ENCODE data around the gene GATAD2A.

Gene GATAD2A

DNA sequence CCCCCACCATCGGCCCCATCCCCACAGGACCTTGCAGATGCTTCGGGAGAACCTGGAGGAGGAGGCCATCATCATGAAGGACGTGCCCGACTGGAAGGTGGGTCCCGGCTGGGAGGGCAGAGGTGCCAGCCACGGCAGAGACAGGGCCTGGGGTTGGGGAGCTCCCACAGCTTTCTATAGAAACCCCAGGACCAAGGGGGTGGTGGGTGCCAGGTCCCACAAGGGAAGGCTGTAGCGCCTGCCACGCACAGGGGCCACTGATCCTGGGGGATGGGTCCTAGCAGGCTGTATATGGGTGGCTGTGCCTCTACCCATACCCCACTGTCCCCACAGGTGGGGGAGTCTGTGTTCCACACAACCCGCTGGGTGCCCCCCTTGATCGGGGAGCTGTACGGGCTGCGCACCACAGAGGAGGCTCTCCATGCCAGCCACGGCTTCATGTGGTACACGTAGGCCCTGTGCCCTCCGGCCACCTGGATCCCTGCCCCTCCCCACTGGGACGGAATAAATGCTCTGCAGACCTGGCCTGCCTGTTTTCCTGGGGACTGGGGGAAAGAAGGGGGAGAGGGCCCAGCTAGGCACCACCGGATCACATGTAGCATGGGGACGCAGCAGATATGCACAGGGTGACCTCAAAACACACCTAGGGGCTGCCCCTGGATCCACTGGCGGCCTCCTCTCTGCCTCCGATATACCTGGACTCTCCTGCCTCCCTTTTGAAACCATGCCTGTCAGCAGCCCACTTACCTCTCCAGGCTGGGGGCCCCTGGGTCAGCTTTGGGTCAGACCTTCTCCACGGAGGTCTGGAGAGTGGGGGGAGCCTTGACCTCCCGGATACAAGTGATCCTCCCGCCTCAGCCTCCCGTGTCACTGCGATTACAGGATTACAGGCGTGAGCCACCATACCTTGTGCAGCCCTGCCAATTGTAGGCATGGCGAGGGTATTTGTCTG is 122.5 kb downstream of the GATAD2A start:
- no peaks in the 10 kb centered on the region for H3K27me3 ChIP-seq (ENCODE audit: low read depth, low read length)
- H3K4me3 ChIP-seq (ENCODE audit: low read depth in 1 of 2, low read length in 2 of 2): no peak overlapping the region
- H3K36me3 ChIP-seq (ENCODE audit: control insufficient read depth in 1 of 2, insufficient read depth in 2 of 2, low read length in 2 of 2): peaks cover 4 to 31% of the 10 kb centered on the region in 2 donors
- H3K27ac ChIP-seq (ENCODE audit: low read length): no peak overlapping the region
- H3K4me1 ChIP-seq (ENCODE audit: control insufficient read depth in 1 of 2, insufficient read depth in 2 of 2, low read length in 2 of 2): peaks cover 0 to 14% of the 10 kb centered on the region in 2 donors
- no peaks in the 10 kb centered on the region for H3K9me3 ChIP-seq (ENCODE audit: control insufficient read depth in 1 of 2, low read length in 2 of 2)

DNA sequence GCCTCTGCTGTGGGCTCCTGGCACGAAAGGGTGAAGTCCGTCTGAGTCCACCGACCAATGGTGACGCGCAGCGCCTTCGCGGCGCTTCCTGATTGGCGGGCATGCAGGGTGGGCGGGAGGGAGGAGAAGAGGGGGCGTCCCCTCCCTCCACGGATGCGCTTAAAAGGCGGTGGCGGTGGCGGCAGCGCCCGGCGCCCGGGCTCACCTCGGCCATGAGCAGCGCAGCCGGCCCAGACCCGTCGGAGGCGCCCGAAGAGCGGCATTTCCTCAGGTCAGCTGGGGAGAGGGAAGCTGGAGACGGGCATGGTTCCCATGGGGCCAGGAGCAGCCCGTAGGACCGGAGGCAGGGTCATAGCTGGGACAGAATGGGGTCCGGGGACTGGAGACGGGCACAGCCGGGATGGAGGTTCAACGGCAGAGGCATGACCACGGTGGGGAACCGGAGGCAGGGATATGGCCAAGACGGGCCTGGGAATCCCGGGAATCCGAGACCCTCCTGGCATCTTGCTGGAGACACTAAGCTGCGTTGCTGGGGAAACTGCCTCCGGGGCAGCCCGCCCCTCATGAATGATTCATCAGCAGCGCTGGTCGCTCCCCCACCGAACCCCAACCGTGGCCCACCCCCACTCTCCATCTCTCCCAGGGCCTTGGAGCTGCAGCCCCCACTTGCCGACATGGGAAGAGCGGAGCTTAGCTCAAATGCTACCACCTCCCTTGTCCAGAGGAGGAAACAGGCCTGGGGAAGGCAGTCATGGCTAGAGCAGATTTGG is 123.4 kb downstream of the GATAD2A start, which contains the start of gene YJEFN3:
YJEFN3 (plus strand) TSS at position 191 of the 770 bp plus-strand sequence; CDS start at position 213, 22 bp downstream.
- H3K36me3 ChIP-seq (ENCODE audit: control insufficient read depth in 1 of 2, insufficient read depth in 2 of 2, low read length in 2 of 2): peaks cover 3 to 27% of the 10 kb centered on the region in 2 donors
- no peak within 1 kb of the TSS for H3K27ac ChIP-seq (ENCODE audit: low read length)
- H3K4me3 ChIP-seq (ENCODE audit: low read depth in 1 of 2, low read length in 2 of 2): no peak within 1 kb of the TSS
- no peaks in the 10 kb centered on the region for H3K9me3 ChIP-seq (ENCODE audit: control insufficient read depth in 1 of 2, low read length in 2 of 2)
- H3K4me1 ChIP-seq (ENCODE audit: control insufficient read depth in 1 of 2, insufficient read depth in 2 of 2, low read length in 2 of 2): peaks cover 0 to 14% of the 10 kb centered on the region in 2 donors
- H3K27me3 ChIP-seq (ENCODE audit: low read depth, low read length): no peaks in the 10 kb centered on the region

DNA sequence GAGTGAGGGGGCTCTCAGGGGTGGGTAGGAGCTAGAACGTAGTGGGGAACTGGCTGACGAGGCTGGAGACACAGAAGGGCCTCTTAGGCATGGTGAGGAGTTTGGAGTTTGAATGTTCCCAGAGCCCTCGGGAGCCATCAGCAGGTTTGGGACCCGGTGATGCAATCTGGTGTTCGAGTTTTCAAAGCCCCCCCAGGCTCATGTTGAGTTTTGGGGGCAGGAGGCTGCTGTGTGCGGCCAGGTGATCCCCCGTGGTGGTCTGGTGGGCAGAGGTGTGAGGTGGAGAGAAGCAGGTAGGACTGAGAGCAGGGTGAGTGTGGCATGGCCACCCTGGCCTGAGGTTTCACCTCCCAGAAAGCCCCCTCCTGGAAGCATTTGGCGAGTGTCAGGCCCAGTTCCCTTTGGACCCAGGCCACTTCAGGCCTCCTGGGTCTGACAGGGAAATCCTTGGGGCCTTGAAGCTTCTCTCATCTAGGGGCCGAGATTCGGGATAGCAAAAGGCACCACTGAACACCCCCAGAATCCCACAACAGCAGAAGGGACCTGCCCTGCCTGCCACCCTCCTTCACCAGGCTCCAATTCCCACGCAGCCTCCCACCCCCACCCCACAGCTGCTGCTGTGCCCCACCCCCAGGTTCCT is 124.4 kb downstream of the GATAD2A start:
- Histone ChIP-seq H3K4me3 (ENCODE audit: low read depth in 1 of 2, low read length in 2 of 2) (no peak overlapping the region), H3K9me3 (ENCODE audit: control insufficient read depth in 1 of 2, low read length in 2 of 2) (no peaks in the 10 kb centered on the region), H3K27me3 (ENCODE audit: low read depth, low read length) (no peaks in the 10 kb centered on the region), H3K27ac (ENCODE audit: low read length) (no peak overlapping the region), H3K36me3 (ENCODE audit: control insufficient read depth in 1 of 2, insufficient read depth in 2 of 2, low read length in 2 of 2) (peaks cover 0 to 22% of the 10 kb centered on the region in 2 donors), H3K4me1 (ENCODE audit: control insufficient read depth in 1 of 2, insufficient read depth in 2 of 2, low read length in 2 of 2) (peaks cover 0 to 14% of the 10 kb centered on the region in 2 donors)

DNA sequence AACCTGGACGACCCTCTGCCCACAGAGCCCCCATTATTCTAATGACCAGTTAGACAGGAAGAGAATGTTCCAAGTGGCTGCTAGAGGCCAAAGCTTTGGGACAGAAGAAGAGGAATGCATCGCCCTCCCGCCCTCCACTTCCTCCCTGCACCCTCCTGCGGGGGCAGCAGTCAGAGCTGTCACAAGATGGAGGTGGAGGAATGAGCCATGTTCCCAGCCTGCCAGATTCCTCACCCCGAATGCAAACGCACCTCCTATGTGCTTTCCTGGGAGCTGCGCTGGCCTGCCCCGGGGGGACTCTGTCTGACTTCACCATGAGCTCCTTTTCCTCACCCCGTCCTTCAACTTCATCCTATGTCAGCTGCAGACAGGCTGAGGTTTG is 124.9 kb downstream of the GATAD2A start:
- H3K27ac ChIP-seq (ENCODE audit: low read length): no peak overlapping the region
- peaks cover 0 to 14% of the 10 kb centered on the region in 2 donors for H3K4me1 ChIP-seq (ENCODE audit: control insufficient read depth in 1 of 2, insufficient read depth in 2 of 2, low read length in 2 of 2)
- H3K27me3 ChIP-seq (ENCODE audit: low read depth, low read length): no peaks in the 10 kb centered on the region
- H3K36me3 ChIP-seq (ENCODE audit: control insufficient read depth in 1 of 2, insufficient read depth in 2 of 2, low read length in 2 of 2): peaks cover 0 to 24% of the 10 kb centered on the region in 2 donors
- no peaks in the 10 kb centered on the region for H3K9me3 ChIP-seq (ENCODE audit: control insufficient read depth in 1 of 2, low read length in 2 of 2)
- H3K4me3 ChIP-seq (ENCODE audit: low read depth in 1 of 2, low read length in 2 of 2): no peak overlapping the region

DNA sequence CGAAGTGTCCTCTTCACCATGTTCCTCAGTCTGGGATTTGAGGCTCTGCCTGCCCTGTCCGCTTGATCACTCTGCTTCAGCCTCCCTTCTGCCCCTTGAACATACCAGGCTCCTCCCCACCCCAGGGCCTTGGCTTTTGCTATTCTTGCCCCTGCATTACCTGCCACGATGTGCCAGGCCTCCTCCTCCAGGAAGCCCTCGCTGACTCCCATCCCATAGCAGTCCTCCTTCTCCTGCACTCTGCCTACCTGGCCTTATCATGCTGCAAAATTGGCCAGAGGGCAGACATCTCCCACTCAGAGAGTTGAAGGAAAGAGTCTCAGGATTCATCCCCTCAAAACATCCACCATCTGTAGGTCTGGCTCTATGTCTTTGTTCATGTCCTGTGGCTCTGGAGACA is 125.4 kb downstream of the GATAD2A start:
- peaks cover 0 to 24% of the 10 kb centered on the region in 2 donors for H3K36me3 ChIP-seq (ENCODE audit: control insufficient read depth in 1 of 2, insufficient read depth in 2 of 2, low read length in 2 of 2)
- H3K4me1 ChIP-seq (ENCODE audit: control insufficient read depth in 1 of 2, insufficient read depth in 2 of 2, low read length in 2 of 2): peaks cover 0 to 14% of the 10 kb centered on the region in 2 donors
- no peak overlapping the region for H3K27ac ChIP-seq (ENCODE audit: low read length)
- H3K27me3 ChIP-seq (ENCODE audit: low read depth, low read length): no peaks in the 10 kb centered on the region
- H3K9me3 ChIP-seq (ENCODE audit: control insufficient read depth in 1 of 2, low read length in 2 of 2): no peaks in the 10 kb centered on the region
- H3K4me3 ChIP-seq (ENCODE audit: low read depth in 1 of 2, low read length in 2 of 2): no peak overlapping the region

DNA sequence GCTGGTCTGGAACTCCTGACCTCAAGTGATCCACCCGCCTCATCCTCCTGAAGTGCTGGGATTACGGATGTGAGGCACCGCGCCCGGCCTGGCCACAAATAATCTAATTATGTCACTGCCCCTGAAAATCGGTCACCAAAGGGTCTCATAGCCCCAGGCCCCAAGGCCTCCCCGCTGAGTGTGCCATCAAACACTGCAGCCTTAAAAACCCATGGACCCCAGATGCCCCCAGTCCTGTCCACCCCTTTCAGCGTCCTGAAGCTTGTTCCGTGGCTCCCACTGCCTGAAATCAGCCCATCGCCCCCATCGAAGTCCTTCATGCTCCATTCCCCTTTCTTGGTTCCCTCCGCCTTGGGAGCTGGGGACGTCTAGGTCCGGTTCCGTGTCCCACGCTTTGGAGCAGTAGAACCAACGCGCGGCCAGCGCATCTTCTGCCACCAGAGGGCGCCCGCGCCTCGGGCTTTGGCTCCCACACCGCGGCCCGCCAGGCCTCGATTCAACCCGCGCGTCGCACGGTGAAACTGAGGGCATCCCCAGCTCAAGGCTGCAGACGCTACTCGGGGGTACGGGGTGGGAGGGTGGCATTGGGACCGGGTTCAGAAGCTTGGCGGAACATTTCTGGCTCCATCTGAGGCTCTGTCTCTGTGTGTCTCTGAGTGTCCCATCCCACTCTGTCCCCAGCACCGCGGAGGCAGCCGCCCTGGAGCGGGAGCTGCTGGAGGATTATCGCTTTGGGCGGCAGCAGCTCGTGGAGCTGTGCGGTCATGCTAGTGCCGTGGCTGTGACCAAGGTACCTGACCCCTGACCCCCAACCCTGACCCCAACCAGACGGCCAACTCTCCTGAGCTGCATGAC is 126.7 kb downstream of the GATAD2A start:
- no peak overlapping the region for H3K4me3 ChIP-seq (ENCODE audit: low read depth in 1 of 2, low read length in 2 of 2)
- no peaks in the 10 kb centered on the region for H3K27me3 ChIP-seq (ENCODE audit: low read depth, low read length)
- no peak overlapping the region for H3K27ac ChIP-seq (ENCODE audit: low read length)
- no peaks in the 10 kb centered on the region for H3K9me3 ChIP-seq (ENCODE audit: control insufficient read depth in 1 of 2, low read length in 2 of 2)
- peaks cover 0 to 16% of the 10 kb centered on the region in 2 donors for H3K4me1 ChIP-seq (ENCODE audit: control insufficient read depth in 1 of 2, insufficient read depth in 2 of 2, low read length in 2 of 2)
- H3K36me3 ChIP-seq (ENCODE audit: control insufficient read depth in 1 of 2, insufficient read depth in 2 of 2, low read length in 2 of 2): peaks cover 0 to 13% of the 10 kb centered on the region in 2 donors

DNA sequence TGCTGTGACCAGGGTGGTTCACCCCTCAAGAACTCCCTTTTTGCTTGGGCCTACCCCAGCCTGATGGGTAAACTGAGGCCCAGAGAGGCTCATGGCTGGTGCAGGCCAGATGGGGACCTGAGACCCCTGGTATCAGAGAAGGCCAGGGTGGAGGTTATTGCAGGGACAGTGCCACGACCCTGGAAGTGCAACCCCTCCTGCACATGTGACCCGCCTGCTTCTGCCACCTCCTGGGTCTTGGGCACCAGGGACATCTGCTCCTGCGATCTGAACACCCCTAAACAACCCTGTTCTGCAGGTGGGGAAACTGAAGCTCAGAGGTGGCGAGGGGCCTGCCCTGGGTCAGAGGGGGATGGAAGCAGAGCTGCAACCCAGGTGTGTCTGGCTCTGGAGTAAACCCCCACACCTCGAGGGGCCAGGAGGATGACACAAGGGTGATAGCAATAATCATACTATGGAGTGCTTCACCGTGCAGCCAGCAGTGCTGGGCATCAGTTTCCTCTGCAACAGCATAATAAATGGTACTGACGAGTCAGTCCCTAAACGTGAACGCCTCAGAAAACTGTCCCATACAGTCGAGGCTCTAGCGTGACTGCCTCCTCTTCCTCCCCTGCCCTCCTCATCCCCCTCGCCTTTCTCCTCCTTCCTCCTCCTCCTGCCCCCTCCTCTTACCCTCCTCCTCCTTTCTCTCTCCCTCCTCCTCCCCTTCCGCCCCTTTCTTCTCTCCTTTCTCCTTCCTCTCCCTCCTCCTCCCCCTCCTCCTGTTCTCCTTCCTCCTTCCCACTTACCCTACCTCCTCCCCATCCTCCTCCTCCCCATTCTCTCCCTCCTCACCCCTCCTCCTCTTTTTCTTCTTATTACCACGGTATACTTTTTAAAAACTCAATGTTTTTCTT is 127.6 kb downstream of the GATAD2A start:
- H3K9me3 ChIP-seq (ENCODE audit: control insufficient read depth in 1 of 2, low read length in 2 of 2): no peaks in the 10 kb centered on the region
- no peak overlapping the region for H3K4me3 ChIP-seq (ENCODE audit: low read depth in 1 of 2, low read length in 2 of 2)
- peaks cover 3% of the 10 kb centered on the region for H3K27me3 ChIP-seq (ENCODE audit: low read depth, low read length)
- H3K27ac ChIP-seq (ENCODE audit: low read length): no peak overlapping the region
- H3K4me1 ChIP-seq (ENCODE audit: control insufficient read depth in 1 of 2, insufficient read depth in 2 of 2, low read length in 2 of 2): peaks cover 0 to 24% of the 10 kb centered on the region in 2 donors
- H3K36me3 ChIP-seq (ENCODE audit: control insufficient read depth in 1 of 2, insufficient read depth in 2 of 2, low read length in 2 of 2): peaks cover 0 to 4% of the 10 kb centered on the region in 2 donors

DNA sequence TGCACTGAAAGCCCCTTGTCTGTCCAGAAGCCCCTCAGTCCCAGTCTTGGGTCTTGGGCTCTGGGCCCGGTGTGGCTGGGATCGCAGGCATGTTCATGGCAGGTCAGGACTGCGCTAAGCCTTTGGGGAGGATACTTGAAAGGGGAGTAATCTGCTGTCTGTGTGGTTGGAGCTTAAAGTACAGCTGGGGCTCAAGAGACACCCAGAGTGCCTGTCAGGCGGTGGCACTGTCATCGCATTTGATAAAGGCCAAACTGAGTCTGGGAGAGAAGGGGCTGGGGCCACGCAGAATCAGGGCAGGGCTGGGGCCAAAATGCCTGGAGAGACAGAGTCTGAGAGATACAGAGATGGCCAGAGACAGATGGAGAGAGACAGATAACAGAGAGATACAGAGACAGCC is 128.4 kb downstream of the GATAD2A start:
- Histone ChIP-seq H3K4me3 (ENCODE audit: low read depth in 1 of 2, low read length in 2 of 2) (no peak overlapping the region), H3K27ac (ENCODE audit: low read length) (no peak overlapping the region), H3K4me1 (ENCODE audit: control insufficient read depth in 1 of 2, insufficient read depth in 2 of 2, low read length in 2 of 2) (peaks cover 4 to 32% of the 10 kb centered on the region in 2 donors), H3K9me3 (ENCODE audit: control insufficient read depth in 1 of 2, low read length in 2 of 2) (no peaks in the 10 kb centered on the region), H3K27me3 (ENCODE audit: low read depth, low read length) (peaks cover 11% of the 10 kb centered on the region), H3K36me3 (ENCODE audit: control insufficient read depth in 1 of 2, insufficient read depth in 2 of 2, low read length in 2 of 2) (peaks cover 0 to 3% of the 10 kb centered on the region in 2 donors)

DNA sequence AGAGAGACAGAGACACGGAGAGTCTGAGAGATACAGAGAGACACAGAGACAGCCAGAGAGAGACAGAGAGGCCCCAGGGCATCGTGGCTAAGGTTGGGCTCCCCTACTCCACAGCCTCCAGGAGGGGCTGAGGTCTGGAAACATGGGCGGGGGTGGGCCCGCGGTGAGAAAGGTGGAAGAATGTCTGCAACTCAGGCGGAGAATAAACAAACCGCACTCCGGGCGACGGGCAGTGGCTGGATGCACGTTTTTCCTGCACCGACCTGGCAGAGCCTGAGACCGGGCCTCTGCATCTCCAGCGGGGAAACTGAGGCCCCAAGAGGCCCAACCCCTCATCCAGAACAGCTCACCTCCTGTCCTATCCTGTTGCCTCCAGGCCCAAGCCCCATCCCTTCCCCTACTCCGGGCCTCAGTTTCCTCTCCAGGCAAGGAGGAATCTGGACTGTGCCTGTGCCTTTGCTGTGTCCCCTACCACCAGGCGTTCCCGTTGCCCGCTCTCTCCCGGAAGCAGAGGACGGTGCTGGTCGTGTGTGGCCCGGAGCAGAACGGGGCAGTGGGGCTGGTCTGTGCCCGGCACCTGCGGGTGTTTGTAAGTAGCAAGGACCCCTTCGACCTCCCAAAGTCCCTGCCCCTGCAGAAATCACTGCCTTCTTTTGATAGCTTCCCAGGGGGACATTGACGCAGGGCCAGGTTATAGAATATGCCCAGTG is 129.2 kb downstream of the GATAD2A start:
- Histone ChIP-seq H3K27me3 (ENCODE audit: low read depth, low read length) (peaks cover 14% of the 10 kb centered on the region), H3K4me3 (ENCODE audit: low read depth in 1 of 2, low read length in 2 of 2) (no peak overlapping the region), H3K27ac (ENCODE audit: low read length) (no peak overlapping the region), H3K4me1 (ENCODE audit: control insufficient read depth in 1 of 2, insufficient read depth in 2 of 2, low read length in 2 of 2) (peaks cover 5 to 31% of the 10 kb centered on the region in 2 donors), H3K36me3 (ENCODE audit: control insufficient read depth in 1 of 2, insufficient read depth in 2 of 2, low read length in 2 of 2) (peaks cover 0 to 3% of the 10 kb centered on the region in 2 donors), H3K9me3 (ENCODE audit: control insufficient read depth in 1 of 2, low read length in 2 of 2) (no peaks in the 10 kb centered on the region)

Measured in muscle layer of duodenum (tissue), 2 donors.